ENCODE measurements around the gene CACNA1G.

CACNA1G gene

DNA sequence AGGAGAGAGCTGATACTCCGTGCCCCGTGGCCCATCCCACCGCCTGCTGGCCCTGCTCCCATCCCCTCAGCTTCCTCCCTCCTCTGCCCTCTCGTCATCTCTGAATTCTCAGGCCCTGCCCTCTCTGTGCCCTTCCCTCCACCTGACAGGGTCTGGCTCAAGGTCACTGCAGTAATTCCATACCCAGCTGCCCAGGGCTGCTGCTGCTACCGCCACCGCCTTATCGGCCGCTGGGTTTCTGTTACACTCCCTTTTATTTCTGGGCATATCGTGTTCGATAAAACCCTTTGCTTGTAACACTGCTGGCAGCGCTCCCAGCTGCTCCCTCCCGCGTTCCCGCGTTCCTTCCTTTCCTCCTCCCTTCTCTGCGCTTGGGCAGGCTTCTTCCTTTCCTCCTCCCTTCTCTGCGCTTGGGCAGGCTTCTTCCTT, 26.8 kb upstream of the CACNA1G start:
- no peak for DNase-seq (ENCODE audit: low spot score)

DNA sequence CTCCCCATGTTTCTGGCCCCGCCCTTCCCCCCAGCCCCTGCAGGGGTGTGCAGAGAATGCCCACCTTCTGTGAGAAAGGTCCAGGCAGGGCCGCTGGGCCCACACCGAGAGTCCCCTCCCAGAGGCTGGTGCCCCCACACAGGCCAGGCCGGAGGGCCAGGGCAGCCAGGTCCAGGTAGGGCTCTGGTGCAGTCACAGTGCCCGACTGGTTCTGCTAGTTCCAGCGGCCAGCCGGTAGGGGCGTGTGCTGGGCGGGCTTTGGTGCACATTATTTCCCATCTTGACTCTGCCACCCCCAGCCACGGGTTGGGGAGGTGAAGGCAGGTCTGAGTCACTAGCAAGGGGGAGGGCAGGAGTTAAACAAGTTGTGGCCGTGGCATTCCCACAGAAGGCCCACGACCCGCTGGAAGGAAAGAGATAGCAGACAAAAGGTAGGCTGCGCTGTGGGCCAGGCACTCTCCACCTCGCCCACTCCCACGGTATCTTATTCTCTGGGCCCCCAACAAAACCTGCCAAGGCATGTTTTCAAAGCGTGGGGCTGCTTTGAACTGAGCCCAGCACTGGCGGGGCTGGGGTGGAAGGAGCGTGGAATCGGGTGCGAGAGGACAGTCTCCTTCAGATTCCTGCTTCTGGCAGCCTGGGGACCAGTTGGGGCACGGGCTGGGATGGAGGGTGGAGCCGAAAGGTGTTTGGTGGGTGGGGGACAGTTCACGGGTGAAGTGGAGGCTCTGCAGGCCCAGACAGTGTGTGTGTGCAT, 26.1 kb upstream of the CACNA1G start:
- DNase-seq (ENCODE audit: low spot score), result no peak

DNA sequence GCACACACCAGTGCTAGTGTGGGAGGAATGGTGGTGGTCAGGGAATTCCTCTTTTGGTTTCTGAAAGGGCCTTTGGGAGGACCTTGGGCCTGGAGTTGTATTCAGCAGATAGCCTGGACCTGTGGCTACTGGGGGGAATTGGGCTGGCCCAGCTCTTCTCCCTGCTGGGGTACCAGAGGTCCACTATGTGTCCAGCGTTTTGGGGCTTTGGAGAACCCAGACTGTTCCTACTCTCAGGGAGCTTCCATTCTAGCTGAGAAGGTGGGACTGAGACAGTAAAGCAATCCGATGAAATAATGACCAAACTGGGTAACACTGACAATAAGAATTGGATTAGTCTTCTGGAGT, 25.6 kb upstream of the CACNA1G start:
- DNase-seq (ENCODE audit: low spot score), result no peak

GRCh38 chr17:50535407-50535806, 25.1 kb upstream of the CACNA1G start:
- no peak for DNase-seq (ENCODE audit: low spot score)

- no peak for DNase-seq (ENCODE audit: low spot score)
Observed at GRCh38 chr17:50536683-50537646, 23.6 kb upstream of the CACNA1G start.

DNA sequence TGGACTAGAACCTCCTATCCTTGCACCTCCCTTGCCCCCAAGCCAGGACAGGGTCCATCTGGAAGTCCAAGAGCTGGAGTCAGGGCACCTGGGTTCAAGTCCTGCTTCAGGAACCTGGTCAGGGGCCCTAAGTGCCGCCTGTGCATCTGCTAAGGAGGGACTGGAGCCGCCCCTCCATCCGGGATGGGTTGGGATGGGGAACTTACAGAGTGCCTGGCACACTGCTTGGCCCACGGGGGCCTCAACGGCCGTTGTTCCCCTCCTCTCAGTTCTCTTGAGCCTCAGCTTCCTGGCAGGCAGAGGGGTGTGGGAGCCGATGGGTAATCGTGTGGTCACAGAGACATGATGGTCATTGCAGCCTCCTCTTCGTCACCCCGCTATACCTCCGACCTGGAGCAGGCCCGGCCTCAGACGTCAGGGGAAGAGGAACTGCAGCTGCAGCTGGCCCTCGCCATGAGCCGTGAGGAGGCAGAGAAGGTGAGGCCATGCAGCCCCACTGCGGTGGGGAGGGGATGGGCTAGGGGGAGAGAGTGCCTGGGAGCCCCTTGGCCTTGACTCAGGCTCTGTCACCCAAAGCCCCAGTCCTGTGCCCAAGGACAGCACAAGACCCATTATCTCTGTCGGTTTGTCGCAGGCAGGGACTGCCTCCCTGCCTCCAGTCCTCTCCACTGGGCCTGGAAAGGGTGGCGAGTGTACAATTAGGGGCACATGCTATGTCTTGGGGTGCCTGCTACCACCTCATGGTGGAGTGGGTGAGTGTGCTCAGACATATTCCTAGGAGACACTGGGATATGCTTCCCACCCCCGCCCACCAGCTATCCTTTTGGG, 22.6 kb upstream of the CACNA1G start:
- DNase-seq (ENCODE audit: low spot score), result no peak

GRCh38 chr17:50538549-50539410, 21.7 kb upstream of the CACNA1G start:
- DNase-seq (ENCODE audit: low spot score), result no peak

- no peak for DNase-seq (ENCODE audit: low spot score)
Observed at GRCh38 chr17:50539762-50540559, 20.6 kb upstream of the CACNA1G start.

GRCh38 chr17:50540560-50541401, 19.7 kb upstream of the CACNA1G start:
- no peak for DNase-seq (ENCODE audit: low spot score)

DNA sequence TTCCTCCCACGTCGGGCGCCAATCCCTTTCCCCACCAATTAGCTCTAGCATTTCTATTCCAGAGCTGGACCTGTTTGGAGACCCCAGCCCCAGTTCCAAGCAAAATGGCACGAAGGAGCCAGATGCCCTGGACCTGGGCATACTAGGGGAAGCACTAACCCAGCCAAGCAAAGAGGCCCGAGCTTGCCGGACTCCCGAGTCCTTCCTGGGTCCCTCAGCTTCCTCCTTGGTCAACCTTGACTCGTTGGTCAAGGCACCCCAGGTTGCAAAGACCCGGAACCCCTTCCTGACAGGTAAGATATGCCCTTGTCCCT, 19.2 kb upstream of the CACNA1G start:
- no peak for DNase-seq (ENCODE audit: low spot score)

GRCh38 chr17:50541716-50542688, 18.5 kb upstream of the CACNA1G start:
- peak; percentile 86 for DNase-seq (ENCODE audit: low spot score)

DNA sequence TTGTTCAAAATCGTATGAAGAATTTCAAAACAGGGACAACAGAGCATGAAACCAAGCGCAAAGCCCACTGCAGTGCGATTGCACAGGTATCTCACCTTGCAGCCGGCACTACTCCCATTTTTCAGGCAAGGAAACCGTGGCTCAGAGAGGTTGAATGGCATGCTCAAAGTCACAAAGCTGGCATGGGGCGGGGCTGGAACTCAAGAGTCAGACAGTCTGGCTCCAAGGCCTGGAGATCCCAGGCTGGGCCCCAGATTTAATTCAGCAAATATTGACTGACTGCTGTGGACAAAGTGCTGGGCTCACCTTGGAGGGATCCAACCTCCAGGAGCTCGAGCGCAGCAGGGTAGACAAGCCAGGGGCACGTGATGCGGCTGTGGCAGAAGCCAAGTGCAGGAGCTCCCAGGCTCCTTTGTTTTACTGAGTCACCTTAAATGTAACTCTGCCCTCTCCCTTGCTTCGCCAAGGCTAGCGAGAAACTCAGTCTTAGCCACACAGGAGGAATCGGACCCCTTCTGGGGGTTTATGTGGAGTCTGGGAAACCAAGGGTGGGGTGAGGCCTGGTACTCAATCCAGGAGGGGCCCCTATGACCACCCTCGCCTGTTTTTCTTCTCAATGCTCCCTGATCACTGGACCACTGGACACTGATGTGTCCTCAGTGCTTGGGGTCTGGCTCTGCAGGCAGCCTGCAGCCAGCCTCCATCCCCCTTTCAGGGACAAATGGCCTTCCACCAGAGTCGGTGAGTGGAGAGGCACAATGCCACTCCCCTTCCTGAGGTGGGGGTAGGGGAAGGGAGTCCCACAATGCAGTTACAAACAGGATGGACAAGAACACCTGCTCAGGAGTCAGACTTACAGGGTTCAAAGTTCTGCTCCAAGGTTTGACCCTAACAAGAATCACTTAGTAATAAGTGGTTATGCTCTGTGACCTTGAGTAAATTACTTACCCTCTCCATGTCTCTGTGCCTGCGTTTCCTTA, 17.4 kb upstream of the CACNA1G start:
- DNase-seq (ENCODE audit: low spot score), result no peak

- no peak for DNase-seq (ENCODE audit: low spot score)
Observed at GRCh38 chr17:50544516-50544915, 16.0 kb upstream of the CACNA1G start.

DNA sequence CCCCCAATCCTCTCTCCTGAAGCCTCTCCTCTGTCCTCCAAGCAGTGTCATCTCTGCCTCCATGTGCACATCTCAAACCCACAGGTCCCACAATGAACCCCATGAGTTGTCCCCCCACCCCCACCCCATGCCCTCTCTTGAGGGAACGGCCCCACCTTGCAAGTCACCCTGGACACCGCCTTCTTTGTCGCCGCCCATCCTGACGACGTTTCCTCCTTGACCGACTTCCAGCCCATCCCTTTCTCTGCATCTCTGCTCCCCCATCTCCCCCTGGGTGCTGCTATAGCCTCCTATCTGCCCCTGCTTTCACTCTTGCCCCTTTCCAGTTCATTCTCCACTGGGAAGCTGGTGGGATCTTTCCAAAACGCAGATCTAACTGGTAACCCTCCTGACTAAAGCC, 15.2 kb upstream of the CACNA1G start:
- DNase-seq (ENCODE audit: low spot score), result no peak

- DNase-seq (ENCODE audit: low spot score), result no peak
Observed at GRCh38 chr17:50546701-50547034, 13.8 kb upstream of the CACNA1G start.

DNA sequence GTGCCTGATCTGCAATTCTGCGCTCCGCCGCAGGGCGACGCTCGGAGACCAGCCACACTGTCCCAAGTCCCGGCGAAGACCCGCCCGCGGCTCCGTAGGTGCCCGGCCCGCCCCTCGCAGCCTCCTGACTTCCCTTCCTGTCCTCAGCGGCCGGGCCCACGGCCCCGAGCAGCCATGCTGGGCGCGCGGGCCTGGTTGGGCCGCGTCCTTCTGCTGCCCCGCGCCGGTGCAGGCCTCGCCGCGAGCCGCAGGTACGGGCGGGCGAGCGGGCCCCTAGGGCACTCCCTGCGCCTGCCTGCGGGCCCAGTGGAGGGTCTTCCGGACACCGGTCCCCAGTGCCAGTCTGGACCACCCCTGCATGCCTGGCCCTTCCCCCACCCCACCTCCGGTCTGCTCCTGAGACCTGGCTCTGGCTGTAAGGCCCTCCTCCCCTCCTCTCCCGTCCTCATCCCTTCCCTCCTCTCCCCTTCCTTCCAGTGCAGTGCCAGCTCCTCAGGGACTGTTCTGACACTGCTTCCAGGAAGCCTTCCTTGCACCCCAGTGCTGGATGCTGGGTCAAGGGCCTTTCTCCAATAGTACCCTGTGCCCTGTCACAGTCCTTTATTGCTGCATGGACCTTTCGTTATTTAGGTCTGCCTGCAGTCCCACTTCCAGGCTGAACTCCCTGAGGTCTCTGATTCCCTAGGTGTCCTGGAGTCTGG, 13.3 kb upstream of the CACNA1G start, which contains the start of gene SPATA20:
TSS of gene SPATA20 (plus strand) at position 140 of the 701 bp plus-strand sequence. CDS start at position 175, 35 bp downstream.
- DNase-seq (ENCODE audit: low spot score), result peak; percentile 76

- no peak for DNase-seq (ENCODE audit: low spot score)
Observed at GRCh38 chr17:50547736-50548083, 12.8 kb upstream of the CACNA1G start.

Data from globus pallidus (tissue), 1 donor.